Measurements from ENCODE around the gene LCN10.

Gene LCN10

DNA sequence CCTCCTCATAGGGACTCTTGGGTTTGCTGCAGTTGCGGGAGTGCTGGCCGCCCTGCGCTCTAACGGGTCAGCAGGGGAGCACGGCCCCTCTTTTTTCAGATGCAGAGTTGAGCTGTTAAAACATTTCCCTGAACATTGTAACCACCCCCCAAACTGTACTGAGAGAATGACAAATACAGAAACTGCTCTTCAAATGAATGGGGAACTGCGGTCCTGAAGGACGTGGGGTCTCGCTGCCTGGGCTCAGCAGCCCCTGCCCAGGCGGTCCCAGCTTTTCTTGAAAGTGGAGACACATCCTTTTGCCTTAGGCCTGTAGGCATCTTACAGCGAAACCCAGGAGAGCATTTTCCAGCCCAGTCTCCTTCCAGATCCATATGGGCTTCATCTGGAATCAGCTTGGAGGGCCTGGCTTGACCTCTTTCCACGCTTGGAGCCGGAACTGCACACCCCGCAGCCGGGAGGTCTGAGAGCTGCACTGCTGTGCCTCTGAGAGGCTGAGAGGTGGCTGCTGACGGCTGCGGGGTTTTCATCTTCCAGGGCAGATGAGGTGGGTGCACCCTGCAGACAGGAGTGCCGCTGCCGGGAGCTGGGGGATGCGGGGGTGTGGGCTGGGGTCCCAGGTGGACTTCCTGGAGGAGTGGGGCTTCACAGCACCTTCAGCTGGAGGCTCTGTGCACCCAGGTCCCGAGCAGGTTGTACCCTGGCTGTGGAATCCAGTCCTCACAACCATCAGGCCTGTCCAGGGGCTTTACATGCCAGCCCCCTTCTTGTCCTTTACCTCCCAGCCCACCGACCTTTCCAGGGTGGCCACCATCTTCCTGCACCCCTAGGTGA, 54.2 kb downstream of the LCN10 start:
- no peaks in the 10 kb centered on the region for H3K36me3 Mint-ChIP-seq
- peak overlapping the region; percentile 65 for H3K4me3 Mint-ChIP-seq
- no peaks in the 10 kb centered on the region for H3K4me1 Mint-ChIP-seq
- H3K9me3 Mint-ChIP-seq: no peaks in the 10 kb centered on the region
- H3K27ac Mint-ChIP-seq: no peak overlapping the region
- peaks cover 6% of the 10 kb centered on the region for H3K27me3 Mint-ChIP-seq
